Panc1 (cell line): ENCODE results near the gene TIAM2.

Source experiments
- SIN3A ChIP-seq: IDR thresholded peaks from 2 replicates; pipeline ENCODE4 v1.6.1; 2012; ENCODE audit warnings: low read depth, mild to moderate bottlenecking, low read length, moderate library complexity, borderline replicate concordance; ENCODE audit not compliant: insufficient read depth
- TF ChIP-seq, protein P1 (sequence below), 2 experiments: IDR thresholded peaks; 2 replicates each; pipeline ENCODE4 v1.6.1; 2011 to 2012; ENCODE audit warnings: low read depth in 2 of 2, control low read depth in 1 of 2, low read length in 1 of 2, mild to moderate bottlenecking in 1 of 2, moderate library complexity in 1 of 2; ENCODE audit not compliant: insufficient read depth in 1 of 2

DNA sequence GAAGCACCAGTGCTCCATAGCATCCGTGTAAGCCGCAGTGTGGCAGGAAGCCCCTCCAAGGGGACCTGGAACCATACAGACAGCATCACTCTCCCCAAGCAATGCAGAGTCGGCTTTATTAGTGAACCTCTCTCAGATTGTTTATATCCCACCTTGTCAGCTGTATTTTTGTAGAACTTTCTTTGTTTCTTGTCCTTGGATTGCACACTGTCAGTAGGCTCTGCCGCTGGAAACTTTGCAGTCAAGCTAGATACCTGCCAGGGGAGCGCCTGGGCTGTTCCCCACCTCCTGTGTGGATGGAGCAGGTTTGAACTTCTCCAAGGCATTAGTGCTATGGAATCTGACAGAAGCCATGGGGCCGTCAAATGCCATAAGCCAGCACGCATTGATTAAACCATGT lies 250.1 kb downstream of the TIAM2 start:
- TF ChIP-seq, protein P1, sequence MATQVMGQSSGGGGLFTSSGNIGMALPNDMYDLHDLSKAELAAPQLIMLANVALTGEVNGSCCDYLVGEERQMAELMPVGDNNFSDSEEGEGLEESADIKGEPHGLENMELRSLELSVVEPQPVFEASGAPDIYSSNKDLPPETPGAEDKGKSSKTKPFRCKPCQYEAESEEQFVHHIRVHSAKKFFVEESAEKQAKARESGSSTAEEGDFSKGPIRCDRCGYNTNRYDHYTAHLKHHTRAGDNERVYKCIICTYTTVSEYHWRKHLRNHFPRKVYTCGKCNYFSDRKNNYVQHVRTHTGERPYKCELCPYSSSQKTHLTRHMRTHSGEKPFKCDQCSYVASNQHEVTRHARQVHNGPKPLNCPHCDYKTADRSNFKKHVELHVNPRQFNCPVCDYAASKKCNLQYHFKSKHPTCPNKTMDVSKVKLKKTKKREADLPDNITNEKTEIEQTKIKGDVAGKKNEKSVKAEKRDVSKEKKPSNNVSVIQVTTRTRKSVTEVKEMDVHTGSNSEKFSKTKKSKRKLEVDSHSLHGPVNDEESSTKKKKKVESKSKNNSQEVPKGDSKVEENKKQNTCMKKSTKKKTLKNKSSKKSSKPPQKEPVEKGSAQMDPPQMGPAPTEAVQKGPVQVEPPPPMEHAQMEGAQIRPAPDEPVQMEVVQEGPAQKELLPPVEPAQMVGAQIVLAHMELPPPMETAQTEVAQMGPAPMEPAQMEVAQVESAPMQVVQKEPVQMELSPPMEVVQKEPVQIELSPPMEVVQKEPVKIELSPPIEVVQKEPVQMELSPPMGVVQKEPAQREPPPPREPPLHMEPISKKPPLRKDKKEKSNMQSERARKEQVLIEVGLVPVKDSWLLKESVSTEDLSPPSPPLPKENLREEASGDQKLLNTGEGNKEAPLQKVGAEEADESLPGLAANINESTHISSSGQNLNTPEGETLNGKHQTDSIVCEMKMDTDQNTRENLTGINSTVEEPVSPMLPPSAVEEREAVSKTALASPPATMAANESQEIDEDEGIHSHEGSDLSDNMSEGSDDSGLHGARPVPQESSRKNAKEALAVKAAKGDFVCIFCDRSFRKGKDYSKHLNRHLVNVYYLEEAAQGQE (IDR thresholded peaks at IDR 0.05; ENCODE audit: insufficient read depth in 1 of 2, low read depth in 2 of 2, low read length in 1 of 2) = no peak
- no peak for TF ChIP-seq SIN3A
